ENCODE data around the gene KMT2B.

DNA sequence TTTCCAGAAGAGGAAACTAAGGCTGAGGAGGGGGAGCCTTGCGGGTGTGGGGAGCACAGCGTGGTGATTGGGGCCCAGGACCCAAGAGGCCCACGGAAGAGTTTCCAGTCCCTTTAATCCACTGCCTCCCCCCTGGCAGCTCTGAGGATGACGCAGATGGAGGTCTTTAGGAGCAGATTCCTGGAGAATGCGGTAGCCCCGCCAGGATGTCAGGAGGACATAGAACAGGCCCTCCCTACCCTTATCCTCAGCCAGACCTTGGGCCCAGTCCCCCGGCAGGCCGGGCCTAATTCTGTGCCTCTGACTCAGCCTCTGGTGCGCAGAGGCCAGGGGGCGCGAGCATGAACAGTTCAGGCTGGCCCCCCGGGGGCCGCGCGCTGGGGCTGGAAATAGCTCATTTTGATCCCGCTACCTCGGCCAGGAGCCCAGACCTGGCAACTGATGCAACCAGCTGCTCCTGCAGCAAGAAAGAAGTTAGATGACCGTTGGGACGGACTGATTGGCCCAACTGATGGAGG, 39.5 kb downstream of the KMT2B start:
- TF ChIP-seq POLR2A (IDR thresholded peaks at IDR 0.05; ENCODE audit: low read length) (no peak; the same call in 1 of the 2 replicates), MAZ (IDR thresholded peaks at IDR 0.05; ENCODE audit: borderline replicate concordance, low read depth, low read length) (no peak), CTCF (IDR thresholded peaks at IDR 0.05) (no peak), REST (IDR thresholded peaks at IDR 0.05) (no peak), CHD2 (IDR thresholded peaks at IDR 0.05; ENCODE audit: low read length, partially characterized antibody) (no peak)

All from A549 (cell line).